HG02884 (cell line): ENCODE measurements around the gene COL28A1.
"Not testable (repeated sequence)": the region's sequence is repeated elsewhere in the genome, so short reads cannot be mapped to it uniquely, and the experiment has no call there.

Experiments
- ATAC-seq: cut with Tn5 transposase; IDR thresholded peaks from one replicate; pipeline ENCODE4 v1.9.1; 2021; ENCODE audit warnings: mild to moderate bottlenecking, moderate library complexity; ENCODE audit not compliant: unreplicated experiment

COL28A1 gene

DNA sequence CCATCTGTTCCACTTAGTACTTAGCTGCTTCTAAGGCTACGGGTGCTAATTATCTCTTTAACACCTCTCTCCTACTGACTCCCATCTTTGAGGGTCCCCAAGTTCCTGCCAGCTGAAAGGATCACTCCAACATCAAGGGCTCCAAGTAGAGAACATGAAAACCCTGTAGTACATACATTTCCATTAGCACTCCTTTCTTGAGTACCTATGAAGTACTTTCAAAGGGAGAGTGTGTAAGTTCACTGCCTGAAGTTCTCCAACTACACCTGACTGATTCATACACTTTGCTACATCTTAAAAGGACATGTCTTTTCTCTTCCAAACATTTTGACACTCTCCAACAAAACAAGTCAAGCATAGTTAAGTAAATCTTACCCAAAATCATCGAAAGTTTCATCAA lies 113.8 kb downstream of the COL28A1 start:
- ATAC-seq, result no peak

DNA sequence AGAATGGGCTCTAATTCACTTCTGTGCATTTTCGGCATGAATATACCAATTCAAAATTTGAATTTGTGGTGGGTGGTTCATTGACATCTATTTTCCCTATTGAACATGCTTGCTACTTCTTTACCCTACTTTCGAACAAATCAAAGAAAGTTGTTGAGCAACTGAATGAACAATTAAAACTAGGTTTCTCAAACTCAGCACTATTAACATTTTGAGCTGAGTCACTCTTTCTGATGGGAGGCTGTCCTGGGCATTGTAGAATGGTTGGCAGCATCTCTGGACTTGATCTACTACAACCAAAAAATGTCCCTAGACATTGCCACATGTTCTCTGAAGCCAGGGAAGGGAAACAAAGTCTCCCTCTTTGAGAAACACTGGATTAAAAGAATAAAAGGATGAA lies 116.7 kb downstream of the COL28A1 start:
- ATAC-seq, result no peak

DNA sequence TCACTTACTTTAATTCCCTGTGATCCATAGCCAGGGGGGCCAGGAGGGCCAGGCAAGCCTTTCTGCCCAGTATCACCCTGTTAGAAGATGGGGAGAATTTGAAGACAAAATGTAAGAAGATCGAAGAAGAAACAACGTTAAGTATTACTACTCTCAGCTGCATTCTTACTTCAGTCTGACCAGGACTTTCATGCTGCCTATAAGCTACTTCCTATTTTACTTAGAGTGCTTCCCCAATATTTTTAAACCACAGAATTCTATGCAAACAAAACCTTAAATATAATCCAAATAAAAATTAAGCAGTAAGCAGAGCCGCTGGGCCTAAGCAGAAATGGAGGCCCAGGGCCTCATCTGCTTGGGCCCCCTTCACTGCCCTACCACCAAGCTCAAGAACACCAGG lies 117.8 kb downstream of the COL28A1 start:
- ATAC-seq, result no peak

DNA sequence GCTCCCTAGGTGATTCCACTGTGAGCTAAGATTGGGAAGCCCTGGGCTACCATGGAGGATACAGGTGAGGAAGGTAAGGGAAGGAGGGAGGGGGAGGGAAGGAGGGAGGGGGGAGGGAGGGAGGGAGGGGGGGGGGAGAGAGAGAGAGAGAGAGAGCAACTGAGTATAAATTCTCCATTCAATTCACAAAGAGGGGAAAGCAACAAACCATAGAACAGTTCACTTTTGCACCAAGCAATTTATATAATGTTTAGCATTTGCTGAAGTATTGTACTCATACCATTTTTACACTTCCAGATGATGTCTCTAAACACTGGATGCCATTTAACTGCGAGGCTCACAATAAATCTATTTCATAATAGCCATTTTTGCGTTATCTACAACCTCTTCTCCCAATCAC lies 118.3 kb downstream of the COL28A1 start:
- no peak for ATAC-seq

DNA sequence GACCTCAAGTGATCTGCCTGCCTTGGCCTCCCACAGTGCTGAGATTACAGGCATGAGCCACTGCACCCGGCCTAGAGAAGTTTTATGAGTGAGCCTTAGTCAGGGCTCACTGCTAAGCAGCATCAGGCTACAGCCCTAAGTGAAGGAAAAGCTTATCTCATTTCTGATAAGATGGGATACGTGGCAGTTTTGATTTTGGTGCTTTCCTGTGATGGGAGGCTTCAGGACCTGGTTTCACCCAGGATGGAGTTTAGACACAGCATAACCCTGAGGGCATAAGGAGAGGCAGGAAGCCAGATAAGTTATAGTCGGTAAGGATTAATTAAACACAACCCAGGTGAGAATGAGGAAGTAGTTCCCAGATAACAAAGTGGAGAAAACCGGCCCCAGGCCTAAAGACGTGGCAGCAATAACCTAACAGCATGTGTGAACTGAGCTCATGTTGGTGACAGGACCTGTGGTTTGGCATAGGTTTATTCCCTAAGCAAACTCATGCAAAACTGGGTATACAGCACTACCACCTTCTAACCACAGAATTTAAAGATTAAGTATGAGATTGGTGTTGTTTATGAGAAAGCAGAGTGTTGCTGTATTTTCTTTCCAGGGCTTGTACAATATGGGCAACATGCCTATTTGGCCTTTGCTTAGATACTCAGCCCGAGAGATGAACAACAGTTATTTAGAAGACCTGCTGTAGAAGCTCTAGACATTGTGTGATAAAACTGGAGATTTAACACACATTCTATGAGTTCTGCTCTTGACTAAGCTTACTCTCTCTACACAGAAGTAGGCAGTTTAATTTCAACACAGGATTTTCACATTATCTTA lies 119.4 kb downstream of the COL28A1 start:
- ATAC-seq, result no peak

DNA sequence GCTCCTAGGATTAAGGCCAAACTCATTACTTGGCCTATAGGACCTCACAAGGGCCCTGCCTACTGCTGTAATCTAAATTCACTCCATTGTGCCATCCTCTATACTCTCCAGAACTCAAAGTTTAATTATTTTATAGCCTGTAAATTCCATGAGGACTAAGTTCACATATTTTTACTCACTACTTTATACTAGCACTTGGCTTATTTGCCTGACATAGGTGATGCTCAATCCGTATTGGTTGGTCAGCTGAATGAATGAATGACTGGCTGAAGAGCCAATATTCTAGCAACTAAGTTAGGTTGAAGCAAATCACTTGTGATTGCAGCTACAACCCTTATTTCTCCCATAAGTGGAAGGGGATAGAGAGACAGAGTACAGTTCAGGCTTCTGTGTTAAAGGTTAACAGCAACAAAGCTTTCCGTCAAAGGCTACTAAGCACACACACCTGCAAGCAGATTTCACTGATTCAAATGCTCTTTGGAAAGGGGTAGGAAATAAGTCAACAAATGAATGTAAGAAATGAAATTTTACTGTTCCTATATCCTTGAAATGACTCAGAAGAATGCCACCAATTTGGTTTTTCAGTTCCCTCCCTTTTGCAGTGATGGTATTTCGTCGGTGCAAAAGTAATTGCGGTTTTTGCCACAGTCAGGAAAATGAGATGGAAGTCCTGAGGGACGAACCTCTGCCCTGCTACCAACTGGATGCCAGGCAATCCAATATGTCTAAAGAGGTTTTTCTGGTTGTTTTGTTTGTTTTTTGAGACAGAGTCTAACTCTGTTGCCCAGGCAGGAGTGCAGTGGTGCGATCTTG lies 120.7 kb downstream of the COL28A1 start:
- ATAC-seq, result no peak

DNA sequence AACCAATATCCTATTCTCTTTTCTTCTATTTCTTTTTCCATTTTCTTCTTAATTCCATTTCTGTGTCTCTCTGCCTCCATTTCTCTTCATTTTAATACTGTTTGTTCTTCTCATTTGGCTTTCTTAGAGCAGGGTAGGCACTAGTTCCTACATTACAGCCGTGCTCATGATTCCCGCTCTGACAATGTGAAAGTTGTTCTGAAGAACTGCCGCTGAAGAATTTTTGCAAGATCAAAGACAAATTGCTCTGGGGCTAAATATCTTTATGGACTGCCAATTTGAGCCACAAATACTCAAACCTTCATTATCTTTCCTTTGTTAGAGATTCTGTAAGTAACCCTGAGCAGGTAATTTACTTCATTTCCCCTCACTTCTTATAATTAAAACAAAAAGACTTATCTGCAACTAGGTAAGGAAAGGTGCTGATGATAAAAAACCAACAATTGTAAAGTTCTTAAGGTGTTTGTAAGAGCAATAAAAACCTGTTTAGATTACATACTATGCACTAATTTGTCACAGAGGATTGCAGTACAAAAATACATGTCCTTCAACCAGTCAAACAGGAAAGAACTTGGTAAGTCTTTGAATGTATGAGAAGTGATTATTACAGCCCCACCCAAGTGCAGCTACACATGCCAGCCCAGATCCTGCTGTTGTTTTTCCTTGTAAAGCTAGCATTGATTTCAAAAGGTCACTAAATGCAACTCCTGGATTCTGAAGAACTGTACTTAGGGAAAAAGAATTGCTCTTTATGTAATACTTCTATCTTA lies 127.5 kb downstream of the COL28A1 start:
- ATAC-seq, result no peak

DNA sequence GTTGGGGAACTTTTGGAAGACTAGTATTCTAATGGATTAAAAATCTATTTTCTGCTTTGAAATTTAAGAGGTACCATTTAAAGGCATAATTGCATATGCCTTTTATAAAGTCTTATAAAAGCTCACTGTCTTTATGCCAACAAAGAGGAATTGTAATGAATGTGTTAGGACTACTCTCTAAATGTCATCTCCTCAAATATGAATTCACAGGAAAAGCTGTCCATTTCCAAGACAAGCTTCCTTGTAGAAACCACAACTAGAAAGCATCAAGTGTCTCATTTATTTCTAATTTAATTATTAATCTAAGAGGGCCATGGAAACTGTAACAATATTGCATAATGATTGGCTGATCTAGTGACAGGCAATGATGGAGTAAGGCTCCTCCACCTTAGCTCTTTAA lies 130.2 kb downstream of the COL28A1 start:
- ATAC-seq, result no peak

DNA sequence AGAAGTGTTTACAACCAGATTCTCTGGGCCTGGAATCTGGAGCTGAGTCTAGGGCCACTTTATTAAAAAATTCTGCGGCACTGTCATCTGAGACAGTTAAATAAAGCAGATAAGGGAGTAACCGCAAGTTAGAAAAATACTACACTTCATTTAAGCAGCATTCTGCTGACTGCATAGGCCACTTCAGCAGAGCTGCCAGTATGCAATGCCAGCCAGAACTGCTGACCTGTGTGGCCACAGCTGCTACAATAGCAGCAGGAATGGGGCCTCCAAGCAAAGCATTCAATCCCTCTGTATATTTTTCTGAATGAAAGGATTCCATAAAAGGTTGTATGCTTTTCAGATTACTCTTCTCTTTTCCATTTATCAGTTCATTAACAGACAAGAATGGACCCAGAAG lies 136.0 kb downstream of the COL28A1 start:
- ATAC-seq, result no peak

DNA sequence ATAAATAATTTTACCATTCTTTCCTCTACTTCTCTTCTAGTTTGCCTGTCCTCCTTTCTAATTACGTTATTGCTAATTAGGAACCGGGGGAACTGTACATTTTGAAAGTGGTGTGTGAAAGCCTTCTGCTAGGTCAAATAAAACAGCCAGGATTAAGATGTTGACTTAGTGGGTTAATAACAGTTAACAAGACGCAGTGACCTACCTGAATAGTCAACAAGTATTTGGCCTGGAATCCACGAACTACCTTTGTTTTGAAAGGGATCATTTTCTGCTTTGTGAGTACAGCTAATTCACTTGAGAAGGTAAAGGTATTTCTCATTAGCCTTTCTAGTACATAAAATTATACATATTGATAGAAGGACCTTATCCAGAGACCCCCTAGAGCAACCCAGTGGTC lies 139.9 kb downstream of the COL28A1 start:
- ATAC-seq, result no peak

DNA sequence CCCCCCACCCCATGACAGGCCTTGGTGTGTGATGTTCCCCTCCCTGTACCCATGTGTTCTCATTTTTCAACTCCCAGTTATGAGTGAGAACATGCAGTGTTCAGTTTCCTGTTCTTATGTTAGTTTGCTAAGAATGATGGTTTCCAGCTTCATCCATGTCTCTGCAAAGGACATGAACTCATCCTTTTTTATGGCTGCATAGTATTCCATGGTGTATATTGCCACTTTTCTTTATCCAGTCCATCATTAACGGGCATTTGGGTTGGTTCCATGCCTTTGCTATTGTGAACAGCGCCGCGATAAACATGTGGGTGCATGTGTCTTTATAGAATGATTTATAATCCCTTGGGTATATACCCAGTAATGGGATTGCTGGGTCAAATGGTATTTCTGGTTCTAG lies 147.5 kb downstream of the COL28A1 start:
- not testable (repeated sequence) for ATAC-seq

DNA sequence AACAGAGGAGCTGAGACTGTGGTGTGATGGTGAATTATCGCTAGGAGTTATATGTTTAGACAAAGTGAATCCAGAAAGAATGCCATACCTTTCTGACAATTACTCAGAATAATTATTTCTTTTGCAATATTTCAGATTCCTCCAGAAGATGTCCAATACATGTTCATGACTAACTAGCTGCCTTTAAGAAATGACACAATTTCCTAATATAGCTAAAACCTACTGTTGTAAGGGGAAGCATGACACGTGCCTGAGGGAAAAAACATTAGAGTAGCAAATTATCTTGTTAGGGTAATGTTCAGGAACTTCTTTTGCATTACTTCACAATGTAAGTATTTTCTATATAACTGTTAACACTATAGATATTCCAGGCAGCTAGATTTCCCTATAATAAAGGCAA lies 150.3 kb downstream of the COL28A1 start:
- ATAC-seq, result no peak

DNA sequence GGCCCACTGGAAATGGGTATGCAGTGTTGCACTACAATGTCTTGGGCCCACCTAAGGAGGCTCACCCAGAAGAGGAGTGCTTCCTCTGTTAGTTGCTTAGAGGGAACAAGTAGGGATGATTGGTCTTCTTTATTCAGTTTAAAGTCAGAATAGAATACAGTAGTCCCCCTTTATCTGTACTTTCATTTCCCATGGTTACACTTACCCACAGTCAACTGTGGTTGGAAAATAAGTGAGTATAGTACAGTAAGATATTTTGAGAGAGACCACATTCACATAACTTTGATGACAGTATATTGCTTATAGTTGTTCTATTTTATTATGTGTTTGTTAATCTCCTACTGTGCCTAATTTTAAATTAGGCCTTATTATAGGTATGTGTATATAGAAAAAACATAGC lies 151.4 kb downstream of the COL28A1 start:
- no peak for ATAC-seq

DNA sequence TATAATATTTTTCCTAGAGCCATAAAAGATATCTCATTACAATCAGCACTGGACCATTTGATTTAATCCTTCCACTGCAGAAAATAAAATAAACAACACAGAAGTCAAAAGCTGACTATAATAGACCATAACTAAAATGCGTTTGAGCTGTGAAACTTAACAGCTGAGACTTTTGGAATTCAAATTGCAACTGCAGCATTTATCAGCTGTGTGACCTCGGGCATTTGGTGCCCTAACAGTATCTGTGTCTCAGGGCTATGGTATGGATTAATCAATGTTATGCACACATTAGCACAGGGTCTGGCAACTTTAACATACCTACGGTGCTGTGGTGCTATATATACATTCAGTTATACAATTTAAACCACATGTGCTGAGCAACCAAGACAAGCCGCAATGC lies 160.1 kb downstream of the COL28A1 start:
- ATAC-seq, result no peak

DNA sequence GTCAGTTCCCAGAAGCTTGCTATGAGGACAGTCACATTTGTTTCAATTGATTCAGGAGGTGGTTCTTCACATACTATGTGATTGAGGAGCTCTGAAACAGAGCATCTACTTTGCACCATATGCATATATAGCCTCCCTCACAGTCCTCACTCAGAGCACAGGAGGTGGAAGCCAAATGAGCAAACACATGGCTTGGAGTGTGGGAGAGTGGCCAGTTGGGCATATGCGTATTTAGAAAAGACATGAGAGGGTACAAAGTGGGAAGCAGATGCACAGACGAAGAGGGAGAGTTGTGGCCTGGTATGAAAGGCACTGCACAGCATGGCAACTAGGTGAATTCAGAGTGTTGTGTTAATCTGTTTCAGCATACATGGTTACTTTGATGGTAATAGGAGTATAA lies 165.6 kb downstream of the COL28A1 start:
- no peak for ATAC-seq

DNA sequence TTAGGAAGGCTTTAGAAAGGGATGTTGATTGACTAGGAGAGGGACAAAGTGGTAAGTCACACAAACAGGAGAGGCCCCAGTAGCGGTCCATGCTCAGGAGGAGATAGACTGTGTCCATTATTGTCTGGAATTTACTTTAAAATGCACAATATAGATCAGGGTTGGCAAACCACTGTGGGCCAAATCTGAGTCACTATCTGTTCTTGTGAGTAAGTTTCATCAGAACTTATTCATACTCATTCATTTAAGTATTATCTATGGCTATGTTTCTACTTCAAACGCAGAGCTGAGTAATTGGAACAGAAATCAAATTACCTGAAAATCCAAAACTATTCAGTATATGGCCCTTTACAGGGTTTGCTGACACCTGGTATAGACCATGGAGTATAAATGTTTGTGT lies 166.5 kb downstream of the COL28A1 start:
- no peak for ATAC-seq

DNA sequence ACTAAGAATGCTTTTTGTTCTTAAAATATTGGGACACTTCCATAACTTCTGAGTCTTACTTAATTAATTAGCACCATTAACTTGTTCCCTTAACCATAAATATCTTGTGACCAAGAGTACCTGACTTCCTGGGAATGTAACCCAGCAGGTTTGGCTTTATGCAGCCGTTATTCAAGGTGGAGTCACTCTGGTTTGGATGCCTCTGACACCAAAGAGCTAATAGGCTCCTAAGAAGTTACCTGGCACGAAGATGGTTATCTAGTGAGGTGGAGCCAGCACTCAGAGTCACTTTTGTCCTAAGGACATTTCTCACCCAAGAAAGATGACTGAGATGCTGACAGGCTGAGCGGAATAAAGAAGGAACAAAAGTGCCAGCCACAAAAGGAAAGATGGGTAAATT lies 181.0 kb downstream of the COL28A1 start:
- no peak for ATAC-seq

DNA sequence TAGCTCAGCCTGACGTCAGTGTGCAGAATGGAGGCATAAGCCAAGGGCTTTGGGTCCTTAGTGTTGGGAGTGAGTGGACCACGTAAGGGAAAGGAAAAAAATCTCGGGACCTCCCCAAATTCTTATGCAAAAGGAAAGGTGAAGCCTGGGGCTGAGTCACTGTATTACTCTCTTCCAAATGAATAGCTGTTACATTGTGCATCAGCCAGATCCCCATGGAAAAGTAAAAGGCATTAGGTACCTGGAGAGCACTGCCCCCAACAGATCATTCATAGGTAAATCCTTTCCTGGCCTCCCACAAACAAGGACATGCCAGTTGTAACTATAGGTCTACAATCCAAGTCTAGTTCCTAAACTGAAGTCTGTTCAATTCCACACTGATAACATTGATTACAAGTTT lies 182.8 kb downstream of the COL28A1 start:
- no peak for ATAC-seq

DNA sequence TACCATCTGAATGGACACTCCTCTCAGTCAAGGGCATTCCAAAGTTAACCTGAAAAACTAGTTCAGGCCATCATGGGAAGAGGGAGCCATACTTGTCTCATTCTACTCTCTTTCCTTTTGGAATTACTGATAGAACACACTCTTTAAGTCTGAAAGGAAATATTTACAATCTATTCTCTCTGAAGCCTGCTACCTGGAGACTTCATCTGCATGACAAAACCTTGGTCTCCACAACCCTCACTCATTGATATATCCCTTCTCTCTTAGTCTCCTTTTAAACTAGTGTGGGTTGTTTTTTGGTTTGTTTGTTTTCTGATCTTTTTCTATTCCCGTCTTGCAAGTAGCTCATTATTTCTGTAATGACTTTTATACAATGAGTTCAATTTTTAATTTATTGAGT lies 183.8 kb downstream of the COL28A1 start:
- ATAC-seq, result no peak

DNA sequence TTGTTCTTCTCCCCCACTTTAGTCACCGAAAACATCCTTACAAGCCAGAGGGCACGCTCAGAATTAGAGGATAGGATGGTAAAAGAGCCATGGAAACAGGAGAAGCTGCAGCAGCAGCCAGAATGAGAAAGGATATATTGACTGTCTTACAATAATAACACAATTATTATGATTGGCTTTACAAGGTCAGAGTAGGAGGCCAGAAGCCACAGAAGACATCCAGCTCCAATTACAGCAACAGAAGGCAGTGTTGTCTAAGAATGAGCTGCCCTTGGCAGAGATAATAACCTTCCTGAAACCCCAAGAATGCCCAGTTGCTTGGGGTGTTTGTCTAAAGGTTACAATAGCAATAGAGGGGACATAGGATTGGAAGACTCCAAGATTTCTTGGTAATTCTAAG lies 184.5 kb downstream of the COL28A1 start:
- ATAC-seq, result no peak

DNA sequence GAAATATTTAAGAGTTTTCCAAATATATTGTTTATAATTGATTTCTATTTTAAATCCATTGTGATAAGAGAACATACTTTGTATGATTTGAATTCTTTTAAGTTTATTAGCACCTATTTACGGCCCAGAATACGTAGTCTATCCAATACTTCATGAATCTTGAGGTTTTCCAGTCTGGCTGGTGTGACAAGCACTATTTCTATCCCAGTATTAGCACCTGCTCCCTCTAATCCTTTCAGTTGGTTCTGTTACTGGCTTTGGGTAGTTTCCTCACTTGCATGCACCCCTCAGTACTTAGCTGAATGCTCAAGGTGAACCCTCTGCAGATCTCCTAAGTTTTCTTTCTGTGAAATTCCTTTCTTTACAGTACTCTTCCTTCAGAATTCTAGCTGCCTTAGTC lies 186.5 kb downstream of the COL28A1 start:
- no peak for ATAC-seq

DNA sequence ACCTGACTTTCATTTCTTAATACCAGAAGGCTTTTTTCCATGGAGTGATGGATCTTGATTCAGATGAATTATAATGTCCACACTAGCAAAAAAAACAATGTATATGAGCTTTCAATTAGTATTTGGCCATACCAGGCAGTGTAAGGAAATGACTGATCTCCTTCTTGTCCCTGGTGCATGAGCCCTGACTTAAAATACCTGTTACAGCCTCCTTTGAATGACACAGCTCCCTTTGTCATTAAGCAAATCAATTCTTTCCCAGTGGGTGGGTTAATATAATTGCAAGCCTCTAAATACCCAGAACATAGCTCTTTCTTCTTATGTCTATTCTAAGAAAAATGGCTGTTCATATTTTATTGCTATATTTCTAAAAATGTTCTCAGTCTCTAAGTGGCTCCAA lies 188.6 kb downstream of the COL28A1 start:
- no peak for ATAC-seq
